Keratinocyte (primary cell): ENCODE results near the gene TMEM80. TPM values are rescaled to one million over a fixed set of nuclear protein-coding genes. Genes with fewer than 3 reads are reported as not detected.

Experiments used
- DNase-seq: peaks from one replicate; pipeline ENCODE4 v3.0.0-alpha.2; 2011; ENCODE audit warnings: low read depth, missing footprints, low spot score
- FAIRE-seq: peaks from 2 replicates; lab custom pipeline; 2011; peaks lifted over from hg19 to GRCh38; lab: Jason Lieb, UNC
- H2AFZ ChIP-seq: 2 replicates; pipeline ENCODE4 v1.6.0; 2012; ENCODE audit warnings: low read length, control low read depth, inconsistent platforms; ENCODE audit not compliant: control insufficient read depth
- H3K27ac ChIP-seq: 2 replicates; pipeline ENCODE4 v1.5.1; 2011; ENCODE audit warnings: low read length; ENCODE audit not compliant: control insufficient read depth, insufficient read depth
- H3K27me3 ChIP-seq: 3 replicates; pipeline ENCODE4 v1.6.0; 2011; ENCODE audit warnings: low read length; ENCODE audit not compliant: control insufficient read depth, insufficient read depth; ENCODE audit errors: extremely low read depth
- H3K36me3 ChIP-seq, 2 experiments: 2 replicates in 1 of 2; 3 replicates in 1 of 2; pipeline ENCODE4 v1.5.1; 2011; ENCODE audit warnings: low read length in 2 of 2, mild to moderate bottlenecking in 1 of 2; ENCODE audit not compliant: control insufficient read depth in 2 of 2, insufficient read depth in 2 of 2; ENCODE audit errors: extremely low read depth in 1 of 2
- H3K4me1 ChIP-seq: 3 replicates; pipeline ENCODE4 v1.5.1; 2011; ENCODE audit warnings: low read length; ENCODE audit not compliant: control insufficient read depth, insufficient read depth; ENCODE audit errors: extremely low read depth
- H3K4me2 ChIP-seq: 3 replicates; pipeline ENCODE4 v1.6.0; 2011; ENCODE audit warnings: low read depth, low read length; ENCODE audit not compliant: control insufficient read depth, insufficient read depth; ENCODE audit errors: extremely low read depth
- H3K4me3 ChIP-seq, 3 experiments: fragments of 200-600 bp in 1 of 3; sonication (generic) in 1 of 3; 2 replicates in 2 of 3; 3 replicates in 1 of 3; pipeline ENCODE4 v1.5.1; 2011 to 2016; ENCODE audit warnings: low read length in 3 of 3, mild to moderate bottlenecking in 3 of 3, control low read depth in 2 of 3, inconsistent platforms in 1 of 3, low read depth in 1 of 3, mixed read lengths in 1 of 3, mixed run types in 1 of 3, moderate library complexity in 1 of 3; ENCODE audit not compliant: control insufficient read depth in 2 of 3, insufficient read depth in 2 of 3; ENCODE audit errors: extremely low read depth in 1 of 3
- H3K79me2 ChIP-seq: 2 replicates; pipeline ENCODE4 v1.6.0; 2012; ENCODE audit warnings: low read length; ENCODE audit not compliant: control insufficient read depth, insufficient read depth
- H3K9ac ChIP-seq: 3 replicates; pipeline ENCODE4 v1.6.0; 2011; ENCODE audit warnings: low read length; ENCODE audit not compliant: control insufficient read depth, insufficient read depth; ENCODE audit errors: extremely low read depth
- H3K9me1 ChIP-seq: 3 replicates; pipeline ENCODE4 v1.6.0; 2011; ENCODE audit warnings: low read length; ENCODE audit not compliant: control insufficient read depth, insufficient read depth; ENCODE audit errors: extremely low read depth
- H3K9me3 ChIP-seq: 2 replicates; pipeline ENCODE4 v1.5.1; 2012; ENCODE audit warnings: low read depth, low read length; ENCODE audit not compliant: control insufficient read depth
- H4K20me1 ChIP-seq: 3 replicates; pipeline ENCODE4 v1.6.0; 2011; ENCODE audit warnings: low read length; ENCODE audit not compliant: control insufficient read depth, insufficient read depth; ENCODE audit errors: extremely low read depth
- EZH2 ChIP-seq: IDR thresholded peaks from one replicate; pipeline ENCODE4 v1.6.1; 2012; ENCODE audit warnings: inconsistent platforms, mild to moderate bottlenecking, low read length, moderate library complexity
- dilution Hi-C: fragments of 300-500 bp; cut with MboI; formaldehyde crosslinking; loops from one replicate; pipeline ENCODE4 v1.7.0; 2020; ENCODE audit warnings: low sequenced_read_pairs; ENCODE audit not compliant: extremely low pct_ligation_motif_present
- polyA plus RNA-seq, 5 experiments: library from polyadenylated mRNA; depleted of rRNA in 3 of 5; stranded (reverse) in 3 of 5; stranded (forward) in 1 of 5; unstranded in 1 of 5; fragments of >200 nt; gene quantifications; 1 replicate in 1 of 5; 2 replicates in 3 of 5; 3 replicates in 1 of 5; pipeline versions ENCODE4 v1.2.1 to v1.2.3, GENCODE V29; 2011 to 2012; ENCODE audit warnings: missing spikeins in 2 of 5, low read depth in 1 of 5, low replicate concordance in 1 of 5
- TF ChIP-seq, protein P1 (sequence below), 3 experiments: IDR thresholded peaks in 1 of 3; conservative IDR thresholded peaks in 1 of 3; optimal IDR thresholded peaks in 1 of 3; 2 replicates in 2 of 3; 3 replicates in 1 of 3; pipeline versions ENCODE3 to v1.5.1; 2011; ENCODE audit warnings: low read length in 3 of 3, mild to moderate bottlenecking in 3 of 3, moderate library complexity in 2 of 3, control low read depth in 1 of 3, inconsistent platforms in 1 of 3; ENCODE audit not compliant: insufficient read depth in 2 of 3; ENCODE audit errors: extremely low read depth in 1 of 3

The TMEM80 gene
- polyA plus RNA-seq, 1 donor (not counting 4 experiments of a cell fraction or from before 2014, with no cell fraction given) = 29.8 TPM

DNA sequence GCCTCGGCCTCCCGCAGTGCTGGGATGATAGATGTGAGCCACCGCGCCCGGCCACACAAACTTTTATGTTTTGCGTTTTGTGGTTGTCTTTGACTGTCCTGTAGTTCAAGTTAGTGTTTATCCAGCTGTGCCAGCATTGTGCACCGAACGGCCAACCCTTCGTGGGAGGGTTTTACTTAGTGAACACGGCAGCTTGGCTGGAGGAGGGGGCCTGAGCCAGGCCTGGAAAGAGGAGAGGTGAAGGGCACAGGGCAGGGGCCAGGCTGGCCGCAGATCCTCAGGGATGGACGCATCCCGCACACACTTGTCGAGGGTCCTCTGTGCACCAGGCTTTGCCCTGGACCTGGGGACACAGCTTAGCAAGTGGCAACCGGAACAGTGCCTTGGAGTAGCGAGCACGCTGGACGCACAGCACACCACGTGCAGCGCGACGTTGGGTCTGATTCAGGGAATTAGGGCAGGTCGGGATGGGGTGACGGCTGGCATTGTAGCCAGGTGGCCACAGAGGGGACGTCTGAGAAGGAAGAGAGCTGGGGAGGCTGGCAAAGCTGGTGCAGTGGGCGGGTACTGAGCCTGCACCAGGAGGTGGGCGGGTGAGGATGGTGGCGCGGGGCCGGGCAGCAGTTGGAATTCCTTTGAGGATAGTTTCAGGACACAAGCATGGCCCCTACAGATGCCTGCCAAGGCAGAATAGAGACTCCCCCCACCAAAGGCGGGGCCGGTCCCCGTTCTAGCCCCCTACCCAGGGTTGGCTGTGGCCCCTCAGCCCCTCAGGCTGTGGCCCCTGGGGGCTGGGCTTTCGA is 23.8 kb downstream of the TMEM80 start:
- dilution Hi-C loops = no loop called here
- no peak for DNase-seq
- FAIRE-seq = no peak
- Histone ChIP-seq H3K4me3 (no peak overlapping the region), H2AFZ (no peak overlapping the region), H3K27ac (no peak overlapping the region), H4K20me1 (peaks cover 5% of the 10 kb centered on the region), H3K27me3 (no peaks in the 10 kb centered on the region), H3K4me1 (no peaks in the 10 kb centered on the region), H3K9me1 (no peaks in the 10 kb centered on the region), H3K9me3 (no peaks in the 10 kb centered on the region), H3K9ac (no peak overlapping the region), H3K36me3 (peaks cover 16 to 20% of the 10 kb centered on the region in 2 experiments), H3K79me2 (peaks cover 5% of the 10 kb centered on the region), H3K4me2 (no peak overlapping the region)
- TF ChIP-seq EZH2 = no peak
- TF ChIP-seq, protein P1, sequence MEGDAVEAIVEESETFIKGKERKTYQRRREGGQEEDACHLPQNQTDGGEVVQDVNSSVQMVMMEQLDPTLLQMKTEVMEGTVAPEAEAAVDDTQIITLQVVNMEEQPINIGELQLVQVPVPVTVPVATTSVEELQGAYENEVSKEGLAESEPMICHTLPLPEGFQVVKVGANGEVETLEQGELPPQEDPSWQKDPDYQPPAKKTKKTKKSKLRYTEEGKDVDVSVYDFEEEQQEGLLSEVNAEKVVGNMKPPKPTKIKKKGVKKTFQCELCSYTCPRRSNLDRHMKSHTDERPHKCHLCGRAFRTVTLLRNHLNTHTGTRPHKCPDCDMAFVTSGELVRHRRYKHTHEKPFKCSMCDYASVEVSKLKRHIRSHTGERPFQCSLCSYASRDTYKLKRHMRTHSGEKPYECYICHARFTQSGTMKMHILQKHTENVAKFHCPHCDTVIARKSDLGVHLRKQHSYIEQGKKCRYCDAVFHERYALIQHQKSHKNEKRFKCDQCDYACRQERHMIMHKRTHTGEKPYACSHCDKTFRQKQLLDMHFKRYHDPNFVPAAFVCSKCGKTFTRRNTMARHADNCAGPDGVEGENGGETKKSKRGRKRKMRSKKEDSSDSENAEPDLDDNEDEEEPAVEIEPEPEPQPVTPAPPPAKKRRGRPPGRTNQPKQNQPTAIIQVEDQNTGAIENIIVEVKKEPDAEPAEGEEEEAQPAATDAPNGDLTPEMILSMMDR (optimal IDR thresholded peaks at IDR 0.05 in 1 of 3, IDR thresholded peaks at IDR 0.05 in 1 of 3, conservative IDR thresholded peaks at IDR 0.05 in 1 of 3; ENCODE audit: extremely low read depth in 1 of 3, insufficient read depth in 2 of 3, low read length in 3 of 3) = no peak

- H3K4me2 ChIP-seq = no peak overlapping the region
Observed at GRCh38 chr11:720017-720641, 24.5 kb downstream of the TMEM80 start.

More at GRCh38 chr11:720017-720641, 24.5 kb downstream of the TMEM80 start:
- no peak overlapping the region for H3K4me3 ChIP-seq
- H3K79me2 ChIP-seq = peaks cover 3% of the 10 kb centered on the region
- H2AFZ ChIP-seq = no peak overlapping the region
- FAIRE-seq = no peak
- dilution Hi-C loops = no loop called here
- no peaks in the 10 kb centered on the region for H3K9me3 ChIP-seq
- H3K9ac ChIP-seq = no peak overlapping the region
- H4K20me1 ChIP-seq = peaks cover 5% of the 10 kb centered on the region
- H3K9me1 ChIP-seq = no peaks in the 10 kb centered on the region
- peaks cover 24 to 25% of the 10 kb centered on the region in 2 experiments for H3K36me3 ChIP-seq
- no peak for TF ChIP-seq EZH2
- TF ChIP-seq, protein P1 (optimal IDR thresholded peaks at IDR 0.05 in 1 of 3, IDR thresholded peaks at IDR 0.05 in 1 of 3, conservative IDR thresholded peaks at IDR 0.05 in 1 of 3; ENCODE audit: extremely low read depth in 1 of 3, insufficient read depth in 2 of 3, low read length in 3 of 3) = no peak
- H3K27ac ChIP-seq = no peak overlapping the region
- DNase-seq = no peak
- peaks cover 2% of the 10 kb centered on the region for H3K4me1 ChIP-seq
- H3K27me3 ChIP-seq = no peaks in the 10 kb centered on the region
